H1 (cell line): ENCODE measurements around the gene PIAS4.

Experiments used
- BRCA1 ChIP-seq: IDR thresholded peaks from 2 replicates; pipeline ENCODE4 v1.6.1; 2012; ENCODE audit warnings: low read depth, low read length, improper control_type of control experiment
- CHD1 ChIP-seq: IDR thresholded peaks from 2 replicates; pipeline ENCODE4 v1.6.1; 2012; ENCODE audit warnings: low read depth, low read length, improper control_type of control experiment
- EGR1 ChIP-seq: IDR thresholded peaks from 2 replicates; pipeline ENCODE4 v1.6.1; 2011; ENCODE audit warnings: low read depth, low read length, borderline replicate concordance
- EZH2 ChIP-seq: fragments of 200-600 bp; sonication (generic); IDR thresholded peaks from 2 replicates; pipeline ENCODE4 v1.7.1; 2012; ENCODE audit warnings: low read depth, mild to moderate bottlenecking, moderate library complexity, low read length, inconsistent platforms; ENCODE audit not compliant: severe bottlenecking
- GABPA ChIP-seq: IDR thresholded peaks from 2 replicates; pipeline ENCODE4 v1.6.1; 2011; ENCODE audit warnings: mild to moderate bottlenecking, low read length, moderate library complexity, borderline replicate concordance; ENCODE audit not compliant: insufficient read depth
- POLR2A ChIP-seq, 2 experiments: IDR thresholded peaks; 1 replicate in 1 of 2; 2 replicates in 1 of 2; pipeline ENCODE4 v1.6.1; 2011; ENCODE audit warnings: low read depth in 2 of 2, low read length in 2 of 2, mild to moderate bottlenecking in 2 of 2; ENCODE audit errors: control extremely low read depth in 1 of 2
- POLR2AphosphoS5 ChIP-seq: IDR thresholded peaks from 2 replicates; pipeline ENCODE4 v1.6.1; 2011; ENCODE audit warnings: low read depth, low read length
- TBP ChIP-seq: IDR thresholded peaks from 2 replicates; pipeline ENCODE4 v1.6.1; 2011; ENCODE audit warnings: low read depth, low read length, improper control_type of control experiment
- TCF12 ChIP-seq: IDR thresholded peaks from 2 replicates; pipeline ENCODE4 v1.6.1; 2011; ENCODE audit warnings: low read depth, mild to moderate bottlenecking, low read length
- TF ChIP-seq, protein P1 (sequence below): IDR thresholded peaks from 2 replicates; pipeline ENCODE4 v1.6.1; 2012; ENCODE audit warnings: low read length, inconsistent platforms
- TF ChIP-seq, protein P2 (sequence below), 3 experiments: IDR thresholded peaks; 1 replicate in 2 of 3; 2 replicates in 1 of 3; pipeline versions ENCODE4 v1.5.1 to v1.6.1; 2011; ENCODE audit warnings: low read length in 3 of 3, mild to moderate bottlenecking in 3 of 3, inconsistent platforms in 2 of 3, low read depth in 1 of 3, moderate library complexity in 1 of 3; ENCODE audit not compliant: insufficient read depth in 1 of 3; ENCODE audit errors: control extremely low read depth in 1 of 3

DNA sequence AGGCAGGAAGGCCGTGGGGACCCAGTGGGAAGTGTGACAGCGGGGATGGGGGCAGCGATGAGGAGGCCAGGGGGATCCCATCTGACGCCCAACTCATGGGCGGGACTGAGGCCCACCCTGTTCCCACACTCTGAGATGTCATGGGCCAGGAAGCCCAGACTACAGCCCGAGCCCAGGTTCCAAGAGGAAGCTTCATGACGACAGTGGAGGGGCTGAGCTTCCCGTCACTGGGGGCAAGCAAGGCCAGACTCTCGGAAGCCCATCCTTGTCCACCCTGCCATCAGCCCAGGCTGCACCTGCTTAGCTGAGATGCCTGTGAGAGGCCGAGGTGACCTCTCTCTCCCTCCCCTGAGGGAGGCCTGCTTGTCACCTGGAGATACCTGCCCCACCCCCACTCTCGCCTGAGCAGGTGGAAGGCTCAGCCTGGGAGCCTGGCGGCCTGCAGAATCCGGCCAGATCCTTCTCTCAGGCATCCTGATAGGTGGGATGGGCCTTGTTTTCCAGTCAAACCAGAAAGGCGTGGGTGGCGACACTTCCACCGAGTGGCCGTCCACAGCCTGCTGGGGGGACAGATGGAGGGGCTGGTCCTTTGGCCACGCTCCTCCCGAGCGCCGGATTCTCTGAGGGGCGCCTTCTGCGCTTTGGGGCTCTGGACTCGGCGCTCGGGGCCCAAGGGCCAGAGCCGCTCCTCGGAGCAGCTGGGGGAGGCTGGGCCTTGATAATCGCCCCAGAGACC, 54.3 kb downstream of the PIAS4 start:
- TF ChIP-seq POLR2AphosphoS5 (no peak), GABPA (no peak), EGR1 (no peak), POLR2A (IDR thresholded peaks at IDR 0.05; ENCODE audit: control extremely low read depth in 1 of 2, low read depth in 2 of 2, low read length in 2 of 2) (no peak), EZH2 (no peak), TBP (no peak), TCF12 (no peak), BRCA1 (no peak), CHD1 (no peak)
- TF ChIP-seq, protein P1, sequence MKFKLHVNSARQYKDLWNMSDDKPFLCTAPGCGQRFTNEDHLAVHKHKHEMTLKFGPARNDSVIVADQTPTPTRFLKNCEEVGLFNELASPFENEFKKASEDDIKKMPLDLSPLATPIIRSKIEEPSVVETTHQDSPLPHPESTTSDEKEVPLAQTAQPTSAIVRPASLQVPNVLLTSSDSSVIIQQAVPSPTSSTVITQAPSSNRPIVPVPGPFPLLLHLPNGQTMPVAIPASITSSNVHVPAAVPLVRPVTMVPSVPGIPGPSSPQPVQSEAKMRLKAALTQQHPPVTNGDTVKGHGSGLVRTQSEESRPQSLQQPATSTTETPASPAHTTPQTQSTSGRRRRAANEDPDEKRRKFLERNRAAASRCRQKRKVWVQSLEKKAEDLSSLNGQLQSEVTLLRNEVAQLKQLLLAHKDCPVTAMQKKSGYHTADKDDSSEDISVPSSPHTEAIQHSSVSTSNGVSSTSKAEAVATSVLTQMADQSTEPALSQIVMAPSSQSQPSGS: no peak
- TF ChIP-seq, protein P2, sequence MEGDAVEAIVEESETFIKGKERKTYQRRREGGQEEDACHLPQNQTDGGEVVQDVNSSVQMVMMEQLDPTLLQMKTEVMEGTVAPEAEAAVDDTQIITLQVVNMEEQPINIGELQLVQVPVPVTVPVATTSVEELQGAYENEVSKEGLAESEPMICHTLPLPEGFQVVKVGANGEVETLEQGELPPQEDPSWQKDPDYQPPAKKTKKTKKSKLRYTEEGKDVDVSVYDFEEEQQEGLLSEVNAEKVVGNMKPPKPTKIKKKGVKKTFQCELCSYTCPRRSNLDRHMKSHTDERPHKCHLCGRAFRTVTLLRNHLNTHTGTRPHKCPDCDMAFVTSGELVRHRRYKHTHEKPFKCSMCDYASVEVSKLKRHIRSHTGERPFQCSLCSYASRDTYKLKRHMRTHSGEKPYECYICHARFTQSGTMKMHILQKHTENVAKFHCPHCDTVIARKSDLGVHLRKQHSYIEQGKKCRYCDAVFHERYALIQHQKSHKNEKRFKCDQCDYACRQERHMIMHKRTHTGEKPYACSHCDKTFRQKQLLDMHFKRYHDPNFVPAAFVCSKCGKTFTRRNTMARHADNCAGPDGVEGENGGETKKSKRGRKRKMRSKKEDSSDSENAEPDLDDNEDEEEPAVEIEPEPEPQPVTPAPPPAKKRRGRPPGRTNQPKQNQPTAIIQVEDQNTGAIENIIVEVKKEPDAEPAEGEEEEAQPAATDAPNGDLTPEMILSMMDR (IDR thresholded peaks at IDR 0.05; ENCODE audit: control extremely low read depth in 1 of 3, insufficient read depth in 1 of 3, low read depth in 1 of 3, low read length in 3 of 3): no peak
